ENCODE measurements around the gene TP53I3. TPM values are rescaled to one million over a fixed set of nuclear protein-coding genes. Genes with fewer than 3 reads are reported as not detected.
"Not testable (repeated sequence)": the region's sequence is repeated elsewhere in the genome, so short reads cannot be mapped to it uniquely, and the experiment has no call there.

Gene TP53I3
- total RNA-seq, 1 donor from 2014 or later, result 69.6 TPM

DNA sequence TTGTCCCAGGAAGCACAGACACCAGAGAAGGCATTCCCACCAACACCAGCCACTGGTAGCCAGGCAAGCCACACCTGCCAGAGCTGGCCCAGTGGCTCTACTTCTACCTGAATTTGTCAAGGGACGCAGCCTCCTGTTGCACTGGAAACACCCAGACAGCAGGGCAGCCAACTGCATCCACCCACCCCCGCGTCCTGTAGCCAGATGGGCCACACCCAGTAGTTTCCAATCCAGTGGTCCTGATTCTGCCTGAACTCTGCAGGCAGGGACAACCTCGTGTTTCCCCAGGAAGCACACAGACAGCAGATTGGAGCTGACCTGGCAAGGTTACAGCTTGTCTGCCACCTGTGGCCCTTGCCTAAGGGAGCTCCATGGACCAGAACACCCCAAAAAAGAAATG is 20.3 kb upstream of the TP53I3 start:
- Histone ChIP-seq H3K36me3 (ENCODE audit: control insufficient read depth, insufficient read depth, low read length) (no peaks in the 10 kb centered on the region), H3K4me3 (ENCODE audit: low read depth, low read length) (no peak overlapping the region), H3K27me3 (ENCODE audit: control insufficient read depth, insufficient read depth, low read length) (no peaks in the 10 kb centered on the region)
- no peak for DNase-seq (ENCODE audit: low read depth)
- TF ChIP-seq, protein P1, sequence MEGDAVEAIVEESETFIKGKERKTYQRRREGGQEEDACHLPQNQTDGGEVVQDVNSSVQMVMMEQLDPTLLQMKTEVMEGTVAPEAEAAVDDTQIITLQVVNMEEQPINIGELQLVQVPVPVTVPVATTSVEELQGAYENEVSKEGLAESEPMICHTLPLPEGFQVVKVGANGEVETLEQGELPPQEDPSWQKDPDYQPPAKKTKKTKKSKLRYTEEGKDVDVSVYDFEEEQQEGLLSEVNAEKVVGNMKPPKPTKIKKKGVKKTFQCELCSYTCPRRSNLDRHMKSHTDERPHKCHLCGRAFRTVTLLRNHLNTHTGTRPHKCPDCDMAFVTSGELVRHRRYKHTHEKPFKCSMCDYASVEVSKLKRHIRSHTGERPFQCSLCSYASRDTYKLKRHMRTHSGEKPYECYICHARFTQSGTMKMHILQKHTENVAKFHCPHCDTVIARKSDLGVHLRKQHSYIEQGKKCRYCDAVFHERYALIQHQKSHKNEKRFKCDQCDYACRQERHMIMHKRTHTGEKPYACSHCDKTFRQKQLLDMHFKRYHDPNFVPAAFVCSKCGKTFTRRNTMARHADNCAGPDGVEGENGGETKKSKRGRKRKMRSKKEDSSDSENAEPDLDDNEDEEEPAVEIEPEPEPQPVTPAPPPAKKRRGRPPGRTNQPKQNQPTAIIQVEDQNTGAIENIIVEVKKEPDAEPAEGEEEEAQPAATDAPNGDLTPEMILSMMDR (IDR thresholded peaks at IDR 0.05; ENCODE audit: insufficient read depth, low read length, poor library complexity, severe bottlenecking), result no peak

DNA sequence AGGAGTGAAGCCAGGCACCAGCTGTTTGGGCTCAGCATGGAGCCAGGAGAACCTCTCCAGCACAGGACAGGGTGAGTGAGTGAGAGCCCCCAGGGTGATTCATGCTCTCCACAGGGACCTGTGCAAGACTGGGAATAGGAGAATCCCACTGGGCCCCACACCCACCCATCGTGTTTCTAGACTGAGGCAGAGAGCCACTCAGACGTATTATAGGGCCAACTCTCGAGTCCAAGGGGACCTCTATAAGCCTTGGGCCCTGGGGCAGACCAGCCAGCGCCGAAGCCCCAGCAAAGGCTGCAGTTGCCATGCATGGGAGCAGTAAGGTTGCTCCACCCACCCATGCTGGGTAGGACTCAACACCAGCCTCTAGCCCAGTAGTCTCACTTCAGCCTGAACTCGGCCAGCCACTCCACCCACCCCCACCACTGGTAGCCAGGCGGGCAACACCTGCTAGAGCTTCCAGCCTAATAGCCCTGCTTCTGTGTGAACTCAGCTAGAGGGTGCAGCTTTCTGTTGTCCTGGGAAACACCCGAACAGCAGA is 19.5 kb upstream of the TP53I3 start:
- TF ChIP-seq, protein P1 (IDR thresholded peaks at IDR 0.05; ENCODE audit: insufficient read depth, low read length, poor library complexity, severe bottlenecking), result no peak
- no peak for DNase-seq (ENCODE audit: low read depth)
- no peaks in the 10 kb centered on the region for H3K36me3 ChIP-seq (ENCODE audit: control insufficient read depth, insufficient read depth, low read length)
- H3K27me3 ChIP-seq (ENCODE audit: control insufficient read depth, insufficient read depth, low read length), result no peaks in the 10 kb centered on the region
- no peak overlapping the region for H3K4me3 ChIP-seq (ENCODE audit: low read depth, low read length)

DNA sequence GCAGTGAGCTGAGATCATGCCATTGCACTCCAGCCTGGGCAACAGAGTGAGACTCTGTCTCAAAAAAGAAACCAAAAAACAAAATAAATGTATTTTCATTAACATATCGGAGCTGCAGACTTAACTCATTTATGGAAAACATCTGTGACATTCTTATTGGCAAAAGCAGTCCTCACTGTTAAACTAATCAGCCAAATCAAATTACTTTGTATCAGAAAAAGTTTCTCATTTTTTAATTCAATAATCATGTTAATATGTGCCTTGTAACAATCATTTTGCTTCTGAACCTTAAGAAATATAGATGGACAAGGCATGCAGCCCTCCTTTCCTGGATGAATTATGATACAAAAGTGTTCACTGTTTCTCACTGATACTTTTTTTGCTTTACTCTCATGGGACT is 18.0 kb upstream of the TP53I3 start:
- DNase-seq (ENCODE audit: low read depth), result no peak
- TF ChIP-seq, protein P1 (IDR thresholded peaks at IDR 0.05; ENCODE audit: insufficient read depth, low read length, poor library complexity, severe bottlenecking), result no peak
- no peaks in the 10 kb centered on the region for H3K36me3 ChIP-seq (ENCODE audit: control insufficient read depth, insufficient read depth, low read length)
- no peak overlapping the region for H3K4me3 ChIP-seq (ENCODE audit: low read depth, low read length)
- no peaks in the 10 kb centered on the region for H3K27me3 ChIP-seq (ENCODE audit: control insufficient read depth, insufficient read depth, low read length)

DNA sequence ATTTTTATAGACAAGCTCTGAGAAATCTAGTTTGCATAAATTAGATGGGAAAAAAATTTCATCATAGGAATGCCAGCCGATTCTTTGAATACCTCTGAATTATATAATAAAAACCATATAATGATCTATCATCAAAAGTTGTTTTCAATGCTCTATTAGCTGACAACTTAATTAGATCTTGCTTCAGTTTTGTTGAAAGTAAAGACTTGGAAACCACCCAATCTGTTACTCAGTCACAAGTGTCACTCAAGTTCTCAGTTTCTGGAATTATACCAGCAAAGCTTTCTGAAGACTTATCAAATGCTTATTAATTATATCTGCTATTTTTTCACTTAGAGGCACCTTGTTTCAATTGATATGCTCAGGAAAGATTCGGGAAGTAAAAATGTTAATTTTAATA is 17.4 kb upstream of the TP53I3 start:
- TF ChIP-seq, protein P1 (IDR thresholded peaks at IDR 0.05; ENCODE audit: insufficient read depth, low read length, poor library complexity, severe bottlenecking), result no peak
- no peak overlapping the region for H3K4me3 ChIP-seq (ENCODE audit: low read depth, low read length)

DNA sequence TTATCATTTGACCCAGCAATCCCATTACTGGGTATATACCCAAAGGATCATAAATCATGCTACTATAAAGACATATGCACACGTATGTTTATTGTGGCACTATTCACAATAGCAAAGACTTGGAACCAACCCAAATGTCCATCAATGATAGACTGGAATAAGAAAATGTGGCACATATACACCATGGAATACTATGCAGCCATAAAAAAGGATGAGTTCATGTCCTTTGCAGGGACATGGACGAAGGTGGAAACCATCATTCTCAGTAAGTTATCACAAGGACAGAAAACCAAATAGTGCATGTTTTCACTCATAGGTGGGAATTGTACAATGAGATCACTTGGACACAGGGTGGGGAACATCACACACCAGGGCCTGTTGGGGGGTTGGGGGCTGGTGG is 16.1 kb upstream of the TP53I3 start:
- not testable (repeated sequence) for DNase-seq (ENCODE audit: low read depth); H3K27me3 ChIP-seq (ENCODE audit: control insufficient read depth, insufficient read depth, low read length); H3K36me3 ChIP-seq (ENCODE audit: control insufficient read depth, insufficient read depth, low read length); H3K4me3 ChIP-seq (ENCODE audit: low read depth, low read length)

More for the DNA sequence above, 17.4 kb upstream of the TP53I3 start:
- Histone ChIP-seq H3K27me3 (ENCODE audit: control insufficient read depth, insufficient read depth, low read length) (no peaks in the 10 kb centered on the region), H3K36me3 (ENCODE audit: control insufficient read depth, insufficient read depth, low read length) (no peaks in the 10 kb centered on the region)
- no peak for DNase-seq (ENCODE audit: low read depth)

DNA sequence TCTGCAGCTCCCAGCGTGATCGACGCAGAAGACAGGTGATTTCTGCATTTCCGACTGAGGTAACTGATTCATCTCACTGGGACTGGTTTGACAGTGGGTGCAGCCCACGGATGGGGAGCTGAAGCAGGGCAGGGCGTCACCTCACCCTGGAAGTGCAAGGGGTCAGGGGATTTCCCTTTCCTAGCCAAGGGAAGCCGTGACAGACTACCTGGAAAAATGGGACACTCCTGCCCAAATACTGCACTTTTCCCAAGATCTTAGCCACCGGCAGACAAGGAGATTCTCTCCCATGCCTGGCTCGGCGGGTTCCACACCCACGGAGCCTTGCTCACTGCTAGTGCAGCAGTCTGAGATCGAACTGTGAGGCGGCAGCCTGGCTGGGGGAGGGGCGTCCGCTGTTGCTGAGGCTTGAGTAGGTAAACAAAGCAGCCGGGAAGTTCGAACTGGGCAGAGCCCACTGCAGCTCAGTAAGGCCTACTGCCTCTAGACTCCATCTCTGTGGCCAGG is 10.6 kb upstream of the TP53I3 start:
- H3K36me3 ChIP-seq (ENCODE audit: control insufficient read depth, insufficient read depth, low read length); H3K27me3 ChIP-seq (ENCODE audit: control insufficient read depth, insufficient read depth, low read length); H3K4me3 ChIP-seq (ENCODE audit: low read depth, low read length); DNase-seq (ENCODE audit: low read depth): not testable (repeated sequence)

DNA sequence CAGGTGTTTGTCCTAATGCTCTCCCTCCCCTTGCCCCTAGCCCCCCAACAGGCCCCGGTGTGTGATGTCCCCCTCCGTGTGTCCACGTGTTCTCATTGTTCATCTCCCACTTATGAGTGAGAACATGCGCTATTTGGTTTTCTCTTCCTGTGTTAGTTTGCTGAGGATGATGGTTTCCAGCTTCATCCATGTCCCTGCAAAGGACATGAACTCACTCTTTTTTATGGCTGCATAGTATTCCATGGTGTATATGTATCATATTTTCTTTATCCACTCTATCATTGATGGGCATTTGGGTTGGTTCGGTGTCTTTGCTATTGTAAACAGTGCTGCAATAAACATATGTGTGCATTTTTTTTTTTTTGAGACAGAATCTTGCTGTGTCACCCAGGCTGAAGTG is 8.6 kb upstream of the TP53I3 start:
- H3K27me3 ChIP-seq (ENCODE audit: control insufficient read depth, insufficient read depth, low read length); H3K36me3 ChIP-seq (ENCODE audit: control insufficient read depth, insufficient read depth, low read length); H3K4me3 ChIP-seq (ENCODE audit: low read depth, low read length); DNase-seq (ENCODE audit: low read depth): not testable (repeated sequence)

All from kidney epithelial cell (primary cell).